Mesendoderm (in vitro differentiated cells): Measurements from ENCODE around the gene PGM5. TPM values are rescaled to one million over a fixed set of nuclear protein-coding genes. Genes with fewer than 3 reads are reported as not detected.
A peak's percentile ranks its signal among the peaks of the same experiment; 100 is the strongest.
"Not testable (repeated sequence)": the region's sequence is repeated elsewhere in the genome, so short reads cannot be mapped to it uniquely, and the experiment has no call there.

ENCODE experiments used
- DNase-seq: peaks from one replicate; pipeline ENCODE4 v3.0.0; 2013
- H2AK5ac ChIP-seq: 2 replicates; pipeline ENCODE4 v1.6.1; 2013; ENCODE audit warnings: low read length, inconsistent platforms
- H2BK120ac ChIP-seq: 2 replicates; pipeline ENCODE4 v1.6.1; 2013; ENCODE audit warnings: low read depth, mild to moderate bottlenecking, low read length, moderate library complexity, mixed read lengths
- H2BK15ac ChIP-seq: replicated peaks from 2 replicates; pipeline ENCODE4 v1.6.1; 2013; ENCODE audit warnings: low read depth, mild to moderate bottlenecking, moderate library complexity
- H2BK5ac ChIP-seq: 2 replicates; pipeline ENCODE4 v1.6.1; 2013; ENCODE audit warnings: low read length, inconsistent platforms
- H3K18ac ChIP-seq: 2 replicates; pipeline ENCODE4 v1.6.1; 2013; ENCODE audit warnings: mild to moderate bottlenecking, low read length, mixed read lengths
- H3K23ac ChIP-seq: one replicate; pipeline ENCODE4 v1.6.1; 2013; ENCODE audit warnings: low read length
- H3K27ac ChIP-seq: 2 replicates; pipeline ENCODE4 v1.5.1; 2013; ENCODE audit warnings: low read depth, mild to moderate bottlenecking, inconsistent platforms, low read length, moderate library complexity
- H3K27me3 ChIP-seq: 2 replicates; pipeline ENCODE4 v1.6.1; 2013; ENCODE audit warnings: low read length, control low read depth, mild to moderate bottlenecking, inconsistent platforms; ENCODE audit not compliant: insufficient read depth, poor library complexity
- H3K36me3 ChIP-seq: 2 replicates; pipeline ENCODE4 v1.6.1; 2013; ENCODE audit warnings: low read length, inconsistent platforms; ENCODE audit not compliant: control insufficient read depth, insufficient read depth
- H3K4ac ChIP-seq: one replicate; pipeline ENCODE4 v1.6.1; 2013; ENCODE audit warnings: low read depth, mild to moderate bottlenecking, low read length, moderate library complexity
- H3K4me1 ChIP-seq: 2 replicates; pipeline ENCODE4 v1.6.1; 2013; ENCODE audit warnings: low read depth, low read length, inconsistent platforms; ENCODE audit not compliant: control insufficient read depth
- H3K4me2 ChIP-seq: 2 replicates; pipeline ENCODE4 v1.6.1; 2013; ENCODE audit warnings: low read length
- H3K4me3 ChIP-seq: 2 replicates; pipeline ENCODE4 v1.5.1; 2013; ENCODE audit warnings: mild to moderate bottlenecking, low read length
- H3K56ac ChIP-seq: one replicate; pipeline ENCODE4 v1.6.1; 2013; ENCODE audit warnings: low read length
- H3K79me1 ChIP-seq: 2 replicates; pipeline ENCODE4 v1.6.1; 2013; ENCODE audit warnings: low read length, inconsistent platforms
- H3K79me2 ChIP-seq: 2 replicates; pipeline ENCODE4 v1.6.1; 2013; ENCODE audit warnings: mild to moderate bottlenecking, low read length; ENCODE audit not compliant: control insufficient read depth, insufficient read depth
- H3K9ac ChIP-seq: 2 replicates; pipeline ENCODE4 v1.6.1; 2013; ENCODE audit warnings: low read length, inconsistent platforms
- H4K5ac ChIP-seq: one replicate; pipeline ENCODE4 v1.6.1; 2013; ENCODE audit warnings: low read length
- H4K8ac ChIP-seq: one replicate; pipeline ENCODE4 v1.6.1; 2013; ENCODE audit warnings: low read depth, mild to moderate bottlenecking, control low read depth, low read length, moderate library complexity
- WGBS: extraction: QIAGEN DNeasy Blood & Tissue Kit; methylation state at CpG from one replicate; pipeline ENCODE4 v1.1.7; 2013; ENCODE audit warnings: low lambda C conversion rate, missing lambda C conversion rate; ENCODE audit not compliant: insufficient coverage; ENCODE audit errors: extremely low coverage; 5-methylcytosine and 5-hydroxymethylcytosine counted together
- polyA plus RNA-seq, 2 experiments: library from polyadenylated mRNA; stranded (reverse); fragments of 200-250 nt; gene quantifications; one replicate each; pipeline ENCODE4 v1.2.3, GENCODE V29; 2013

PGM5 gene
- not detected for polyA plus RNA-seq (2013, experiment 1 of 2)
- not detected for polyA plus RNA-seq (2013, experiment 2 of 2)

GRCh38 chr9:68356380-68357118, at the start of gene PGM5:
PGM5 (plus strand) TSS chr9:68356611; CDS start chr9:68357128, 517 bp downstream.
- not testable (repeated sequence) for H3K79me2 ChIP-seq, H3K4ac ChIP-seq, H2BK5ac ChIP-seq, H2BK15ac ChIP-seq, H4K5ac ChIP-seq, H2BK120ac ChIP-seq, H3K27me3 ChIP-seq, H3K79me1 ChIP-seq, H2AK5ac ChIP-seq, H3K4me3 ChIP-seq, H3K18ac ChIP-seq, H3K4me2 ChIP-seq, H3K27ac ChIP-seq, DNase-seq, H3K4me1 ChIP-seq, H3K36me3 ChIP-seq, H3K9ac ChIP-seq, H4K8ac ChIP-seq, H3K23ac ChIP-seq
- peak within 1 kb of the TSS; percentile 25 for H3K56ac ChIP-seq
- no CpG with 5 or more reads among the region's 58 CpGs for WGBS

DNA sequence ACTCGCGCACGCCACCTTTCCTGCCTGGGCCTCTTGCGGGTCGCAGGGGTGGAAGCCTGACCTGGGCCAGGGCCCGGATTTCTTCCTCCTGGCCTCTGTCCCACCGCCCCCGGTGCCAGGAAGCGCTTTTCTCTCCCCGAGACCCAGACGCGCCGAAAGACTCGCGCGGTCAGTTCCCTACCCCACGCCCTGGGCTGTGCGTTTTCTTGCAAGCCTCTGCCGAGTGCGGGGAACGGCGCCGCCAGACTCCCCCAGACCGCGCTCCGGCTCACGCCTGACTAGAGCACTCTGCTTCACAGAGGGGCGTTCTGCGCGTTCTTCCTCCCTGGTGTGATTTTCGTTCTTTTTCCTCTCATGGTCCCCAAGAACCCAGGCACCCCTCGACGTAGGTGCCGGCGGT, 49.3 kb upstream of the PGM5 start:
- H3K9ac ChIP-seq, H3K27me3 ChIP-seq, H3K27ac ChIP-seq, H4K8ac ChIP-seq, H3K4me2 ChIP-seq, H3K4me1 ChIP-seq, H3K4me3 ChIP-seq, H2BK120ac ChIP-seq, H4K5ac ChIP-seq, H3K18ac ChIP-seq, H2AK5ac ChIP-seq, DNase-seq, H3K56ac ChIP-seq, H3K79me1 ChIP-seq, H3K23ac ChIP-seq, H3K4ac ChIP-seq, H2BK5ac ChIP-seq, H3K79me2 ChIP-seq, H2BK15ac ChIP-seq, H3K36me3 ChIP-seq: not testable (repeated sequence)
- no CpG with 5 or more reads among the region's 35 CpGs for WGBS

DNA sequence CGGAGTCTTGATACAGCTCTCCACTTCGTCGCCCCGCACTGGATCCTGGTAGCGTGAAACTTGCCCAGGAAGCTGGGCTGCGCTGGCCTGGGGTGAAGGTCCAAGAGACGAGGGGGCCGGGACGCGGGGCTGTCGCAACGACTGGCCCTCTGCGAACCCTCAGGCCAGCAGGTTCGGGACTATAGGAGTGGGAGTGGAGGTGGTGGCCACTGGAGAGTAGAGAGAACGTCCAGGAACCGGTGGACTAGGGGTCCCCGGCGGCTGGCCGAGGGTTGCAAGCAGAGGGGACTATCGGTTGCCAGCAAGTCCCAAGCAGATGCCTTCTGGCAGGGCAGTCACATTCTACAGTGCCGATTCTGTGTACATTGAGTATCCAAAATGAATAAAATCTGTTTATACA, 48.8 kb upstream of the PGM5 start:
- not testable (repeated sequence) for H3K27me3 ChIP-seq, H4K8ac ChIP-seq, H2BK120ac ChIP-seq, H3K4me2 ChIP-seq, DNase-seq, H3K79me1 ChIP-seq, H3K27ac ChIP-seq, H3K9ac ChIP-seq, H2BK5ac ChIP-seq, H3K4me3 ChIP-seq, H3K79me2 ChIP-seq, H3K4me1 ChIP-seq, H3K18ac ChIP-seq, H2BK15ac ChIP-seq, H3K4ac ChIP-seq, H4K5ac ChIP-seq, H3K23ac ChIP-seq, H3K56ac ChIP-seq, H2AK5ac ChIP-seq, H3K36me3 ChIP-seq
- WGBS: no CpG with 5 or more reads among the region's 21 CpGs

DNA sequence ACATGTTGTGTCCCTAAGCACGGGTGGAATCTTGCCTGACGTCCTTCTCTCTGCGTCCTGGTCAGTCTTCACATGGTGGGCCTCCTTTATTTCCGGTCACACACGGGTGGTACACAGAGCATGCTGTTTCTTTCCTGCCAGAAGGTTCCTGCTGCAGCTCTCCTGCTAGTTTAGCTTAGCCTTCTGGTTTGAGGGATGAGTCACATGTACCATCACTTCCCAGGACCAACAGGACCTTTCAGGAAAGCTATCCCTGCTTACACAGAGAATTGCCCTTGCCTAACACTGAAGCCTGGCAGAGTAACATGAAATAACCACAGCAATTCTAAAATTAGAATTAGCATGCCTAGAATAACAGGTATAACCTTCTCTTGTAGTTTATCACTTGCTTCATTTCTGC, 45.2 kb upstream of the PGM5 start:
- not testable (repeated sequence) for H4K5ac ChIP-seq, H3K4me1 ChIP-seq, H2AK5ac ChIP-seq, H3K23ac ChIP-seq, H2BK5ac ChIP-seq, H3K4me2 ChIP-seq, H3K27me3 ChIP-seq, H3K18ac ChIP-seq, H2BK15ac ChIP-seq, H3K36me3 ChIP-seq, H3K27ac ChIP-seq, H3K4ac ChIP-seq, H3K4me3 ChIP-seq, H4K8ac ChIP-seq, DNase-seq, H2BK120ac ChIP-seq, H3K56ac ChIP-seq, H3K9ac ChIP-seq, H3K79me2 ChIP-seq, H3K79me1 ChIP-seq
- no CpG with 5 or more reads among the region's 5 CpGs for WGBS

- not testable (repeated sequence) for H2BK5ac ChIP-seq, H3K23ac ChIP-seq, H4K5ac ChIP-seq, H3K79me1 ChIP-seq, H3K27ac ChIP-seq, H3K36me3 ChIP-seq, H2BK15ac ChIP-seq, H3K4me2 ChIP-seq, DNase-seq, H3K4ac ChIP-seq, H2BK120ac ChIP-seq, H3K18ac ChIP-seq, H3K4me3 ChIP-seq, H3K27me3 ChIP-seq, H3K9ac ChIP-seq, H3K79me2 ChIP-seq, H4K8ac ChIP-seq, H3K4me1 ChIP-seq, H3K56ac ChIP-seq, H2AK5ac ChIP-seq
- WGBS: no CpG with 5 or more reads among the region's 10 CpGs
These were observed 38.2 kb upstream of the PGM5 start for GRCh38 chr9:68318209-68318608.

GRCh38 chr9:68323749-68324148, 32.7 kb upstream of the PGM5 start:
- H3K27me3 ChIP-seq, H2BK5ac ChIP-seq, H3K36me3 ChIP-seq, H3K4me3 ChIP-seq, H3K4me2 ChIP-seq, H3K79me2 ChIP-seq, H3K9ac ChIP-seq, H4K8ac ChIP-seq, H4K5ac ChIP-seq, H3K27ac ChIP-seq, H3K4me1 ChIP-seq, H3K56ac ChIP-seq, H3K23ac ChIP-seq, DNase-seq, H3K18ac ChIP-seq, H2BK15ac ChIP-seq, H2BK120ac ChIP-seq, H3K79me1 ChIP-seq, H2AK5ac ChIP-seq, H3K4ac ChIP-seq: not testable (repeated sequence)
- no CpG with 5 or more reads among the region's 24 CpGs for WGBS
